HG02798 (cell line): ENCODE data around the gene TMEM115.
A peak's percentile ranks its signal among the peaks of the same experiment; 100 is the strongest.

Experiments used
- ATAC-seq: cut with Tn5 transposase; IDR thresholded peaks from one replicate; pipeline ENCODE4 v1.9.1; 2021; ENCODE audit warnings: mild to moderate bottlenecking; ENCODE audit not compliant: unreplicated experiment, poor library complexity

Gene TMEM115

GRCh38 chr3:50336452-50337174 is 22.7 kb downstream of the TMEM115 start:
- ATAC-seq = peak; percentile 39

GRCh38 chr3:50334339-50335075 is 24.8 kb downstream of the TMEM115 start:
- no peak for ATAC-seq

DNA sequence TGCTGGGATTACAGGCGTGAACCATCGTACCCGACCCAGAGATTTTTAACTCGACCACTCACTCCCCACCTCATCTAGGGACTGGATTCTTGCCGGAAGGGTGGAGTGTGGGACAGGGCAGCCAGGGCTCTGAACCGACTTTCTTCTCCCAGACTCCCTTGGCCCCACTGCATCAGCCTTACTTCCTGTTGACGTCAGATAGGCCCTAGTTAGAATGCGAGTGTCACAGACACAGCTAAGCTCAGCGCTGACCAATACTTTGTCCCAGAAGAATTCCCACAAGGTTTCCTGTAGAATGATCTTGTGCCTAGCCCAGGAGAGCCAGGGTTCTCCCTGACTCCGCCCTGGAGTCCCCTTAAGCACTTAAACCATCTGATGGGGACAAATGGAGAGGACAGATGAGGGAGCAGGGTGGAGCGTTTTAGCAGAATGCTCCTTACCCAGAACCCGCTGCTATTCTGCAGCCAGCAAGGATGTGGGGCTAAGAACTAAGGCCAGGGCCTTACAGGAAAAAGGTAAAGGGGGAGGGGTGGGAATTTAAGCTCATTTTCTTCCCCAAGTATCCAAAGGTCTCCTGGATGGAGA is 25.5 kb downstream of the TMEM115 start:
- ATAC-seq = no peak

DNA sequence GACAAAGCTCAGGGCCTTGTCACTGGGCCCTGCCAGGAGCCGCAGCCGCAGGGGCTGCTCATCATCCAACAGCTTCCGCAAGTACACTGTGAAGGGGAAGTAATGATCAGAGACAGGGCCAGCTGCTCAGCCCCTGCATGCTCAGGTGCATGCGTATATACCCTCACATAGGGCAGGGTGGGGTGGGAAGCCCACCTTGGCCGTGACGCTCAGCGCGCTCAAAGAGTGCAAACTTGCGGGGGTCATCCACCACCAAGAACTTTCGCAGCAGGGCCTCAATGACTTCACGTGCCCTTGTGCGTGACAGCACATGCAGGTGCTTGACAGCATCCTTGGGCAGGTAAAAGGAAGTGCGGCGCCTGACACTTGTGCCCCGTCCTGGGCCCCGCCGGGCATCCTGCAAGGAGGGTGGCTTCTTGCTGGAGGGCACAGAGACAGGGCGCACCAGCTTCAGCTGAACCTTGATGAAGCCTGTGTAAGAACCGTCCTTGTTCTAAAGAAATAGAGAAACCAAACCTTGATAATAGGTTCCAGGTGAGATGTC is 27.9 kb downstream of the TMEM115 start:
- ATAC-seq = no peak

GRCh38 chr3:50330330-50330729 is 29.0 kb downstream of the TMEM115 start:
- ATAC-seq = no peak

DNA sequence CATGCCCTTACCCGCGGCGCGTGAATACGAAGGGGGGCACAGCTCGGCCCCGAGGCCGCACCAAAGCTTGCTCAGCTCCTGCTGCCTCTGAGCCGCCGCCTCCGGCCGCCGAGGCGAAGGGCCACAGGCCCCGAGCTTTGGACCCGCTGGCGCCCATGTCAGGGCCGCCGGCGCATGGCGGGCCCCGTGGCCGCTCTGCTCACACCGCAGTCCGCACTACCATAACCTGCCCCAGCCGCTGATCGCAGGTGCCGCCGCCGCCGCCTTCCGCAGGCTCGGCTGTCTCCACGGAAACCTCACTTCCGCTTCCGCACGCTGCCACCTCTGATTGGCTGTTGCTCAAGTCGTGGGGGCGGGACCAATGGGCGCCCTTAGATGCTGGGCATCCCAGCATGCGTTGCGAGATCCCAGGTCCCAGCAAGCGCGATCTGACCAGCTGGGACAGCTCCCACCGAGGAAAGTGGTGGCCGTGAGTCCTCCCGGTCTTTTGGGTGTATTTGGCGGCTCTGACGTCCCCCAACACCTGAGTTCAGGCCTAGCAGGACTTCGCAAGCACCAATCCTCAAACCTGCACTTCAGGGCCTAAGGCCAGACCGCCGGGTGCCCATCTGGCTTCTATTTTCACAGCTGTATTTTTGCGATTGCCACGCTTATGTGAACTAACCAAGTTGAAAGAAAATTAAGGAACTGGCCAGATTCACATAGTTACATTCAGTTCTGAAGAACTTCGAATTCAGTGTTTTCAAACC is 31.2 kb downstream of the TMEM115 start, which contains the start of gene TUSC2:
TSS of gene TUSC2 (minus strand) at position 281 of the 749 bp plus-strand sequence. CDS start at position 157, 124 bp downstream.
- peak; percentile 92 for ATAC-seq

- no peak for ATAC-seq
These were observed 32.2 kb downstream of the TMEM115 start for GRCh38 chr3:50327129-50327528.

DNA sequence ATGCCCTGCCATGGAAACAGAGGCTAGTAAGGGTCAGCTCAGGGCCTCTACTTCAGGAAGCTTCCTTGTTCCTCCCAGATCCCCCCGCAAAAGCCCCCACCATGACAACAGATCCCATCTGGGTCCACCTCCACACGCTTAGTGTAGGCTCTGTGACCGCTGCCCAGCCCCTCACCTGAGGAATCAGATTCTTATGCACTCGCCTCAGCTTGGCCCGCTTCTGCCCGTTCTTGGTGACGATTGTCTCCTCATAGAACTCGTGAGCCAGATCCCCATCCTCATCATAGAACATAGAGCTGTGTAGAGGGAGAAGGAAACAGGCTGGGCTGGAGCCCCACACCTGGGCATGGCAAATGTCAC is 33.2 kb downstream of the TMEM115 start:
- ATAC-seq = no peak

DNA sequence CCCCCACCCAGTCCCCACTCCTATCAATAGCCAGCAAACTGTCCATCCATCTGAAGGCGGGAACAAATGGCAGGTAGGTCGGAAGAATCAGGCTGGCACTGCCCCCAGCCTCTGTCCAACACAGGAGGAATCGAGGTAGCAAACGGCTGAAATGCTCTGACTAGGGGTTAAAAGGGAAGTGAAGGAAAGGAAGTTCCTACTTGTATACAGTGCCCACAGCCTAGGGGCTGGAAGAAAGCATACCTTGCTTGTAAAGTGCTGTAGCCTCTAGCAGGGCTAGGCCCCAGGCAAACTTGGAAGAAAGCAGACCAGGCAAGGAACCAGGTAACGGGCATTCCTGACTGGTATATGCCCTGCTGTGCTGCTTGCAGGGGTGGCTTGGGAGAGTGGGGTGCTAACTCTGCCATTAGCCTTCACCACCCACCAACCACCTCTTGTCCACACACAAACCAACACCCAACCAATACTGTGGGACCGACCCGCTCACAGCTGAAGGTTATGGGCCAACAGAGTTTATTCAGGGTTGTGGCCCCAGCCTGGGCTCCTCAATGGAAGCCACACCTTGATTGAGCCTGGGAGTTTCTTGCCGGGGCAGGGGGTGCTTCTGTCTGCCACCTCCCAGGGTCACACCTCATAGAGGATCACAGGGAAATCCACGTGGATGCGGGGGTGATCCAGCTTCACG is 33.7 kb downstream of the TMEM115 start:
- no peak for ATAC-seq

- no peak for ATAC-seq
These were observed 34.2 kb downstream of the TMEM115 start for GRCh38 chr3:50325113-50325480.

DNA sequence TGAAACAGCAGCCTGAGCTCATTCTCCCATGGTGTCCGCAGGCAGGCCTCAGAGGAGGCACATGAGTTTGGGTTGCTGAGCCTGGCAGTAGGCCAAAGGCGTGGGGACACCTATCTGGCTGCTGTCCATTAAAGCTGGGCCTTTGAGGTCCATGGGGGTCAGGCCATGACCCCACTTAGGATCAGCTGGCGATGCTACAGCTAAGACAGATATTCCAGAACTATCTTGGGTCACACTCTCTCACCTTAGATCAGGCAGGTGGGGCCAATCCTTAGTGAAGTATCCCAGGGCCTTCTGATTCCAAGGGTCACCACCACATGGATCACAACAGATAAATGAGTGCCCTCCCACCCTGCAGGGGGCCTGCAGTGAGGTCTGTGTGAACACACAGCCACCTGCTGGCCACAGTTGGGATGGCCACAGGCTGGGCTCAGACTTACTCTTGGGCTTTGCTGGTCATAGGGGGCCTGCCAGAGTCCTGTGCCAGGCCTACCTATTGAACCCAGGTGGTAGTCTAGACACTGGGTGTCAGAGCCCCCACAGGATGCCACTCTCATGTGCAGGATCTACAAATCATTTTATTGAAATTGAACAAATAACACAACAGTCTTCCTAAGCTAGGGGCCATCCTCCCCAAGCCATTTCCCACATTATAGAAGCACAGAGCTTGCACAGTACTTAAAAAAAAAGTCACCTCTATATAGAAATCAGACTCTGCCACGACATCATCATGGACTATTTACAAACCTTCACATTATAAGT is 34.8 kb downstream of the TMEM115 start:
- no peak for ATAC-seq

GRCh38 chr3:50323614-50324199 is 35.6 kb downstream of the TMEM115 start:
- ATAC-seq = no peak

- ATAC-seq = no peak
These were observed 36.2 kb downstream of the TMEM115 start for GRCh38 chr3:50323092-50323600.

DNA sequence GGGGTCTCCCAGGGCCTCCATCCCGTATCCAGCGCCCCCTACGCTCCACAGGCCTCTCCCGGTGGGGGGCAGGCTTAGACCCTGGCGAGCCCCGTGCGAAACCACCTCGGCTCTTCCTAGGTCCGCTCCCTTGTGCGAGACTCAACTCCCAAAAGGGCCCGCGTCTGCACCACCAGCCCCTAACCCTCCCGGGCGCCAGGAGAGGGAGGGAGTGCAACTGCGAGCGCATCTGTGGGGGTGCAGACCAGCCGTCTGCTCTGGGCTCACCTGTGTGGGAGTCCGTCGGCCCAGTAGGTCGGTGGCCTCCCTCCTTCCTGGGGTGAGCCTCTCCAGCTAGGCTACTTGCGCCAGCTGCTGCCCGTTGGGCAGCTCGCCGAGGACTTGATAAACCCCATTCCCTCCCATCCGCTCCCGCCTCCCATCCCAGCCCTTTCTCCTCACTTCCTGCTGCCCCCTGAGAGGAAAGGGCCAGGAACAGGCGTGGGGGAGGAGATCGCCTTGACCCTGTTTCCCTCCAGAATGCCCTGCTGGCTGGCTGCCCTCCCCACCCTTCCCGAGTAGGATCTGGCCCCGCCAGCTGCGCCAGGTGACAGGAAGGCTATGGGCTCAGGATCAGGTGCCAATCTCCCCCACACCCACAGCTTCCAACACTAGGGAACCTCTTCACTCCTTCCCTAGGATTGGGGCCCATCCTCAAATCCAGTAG is 36.8 kb downstream of the TMEM115 start, which contains the start of gene HYAL2:
TSS of gene HYAL2 (minus strand) at position 360 of the 706 bp plus-strand sequence. CDS start 2,256 bp downstream, outside the sequence.
- ATAC-seq = no peak

DNA sequence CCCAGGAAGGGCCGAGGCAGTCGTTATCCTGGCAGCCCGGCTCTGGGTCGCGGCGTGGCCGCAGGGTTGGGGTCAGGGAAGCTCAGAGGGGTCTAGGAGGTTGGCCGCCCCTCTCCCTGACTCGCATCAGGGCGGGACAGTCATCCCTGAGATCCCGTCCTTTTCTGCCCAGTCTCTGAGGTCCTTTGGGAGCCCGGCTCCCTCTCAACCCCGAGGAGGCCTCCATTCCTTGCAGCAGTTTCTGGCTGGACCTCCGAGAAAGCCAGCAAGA is 37.3 kb downstream of the TMEM115 start:
- no peak for ATAC-seq

GRCh38 chr3:50321336-50322114 is 37.8 kb downstream of the TMEM115 start:
- ATAC-seq = peak; percentile 83

DNA sequence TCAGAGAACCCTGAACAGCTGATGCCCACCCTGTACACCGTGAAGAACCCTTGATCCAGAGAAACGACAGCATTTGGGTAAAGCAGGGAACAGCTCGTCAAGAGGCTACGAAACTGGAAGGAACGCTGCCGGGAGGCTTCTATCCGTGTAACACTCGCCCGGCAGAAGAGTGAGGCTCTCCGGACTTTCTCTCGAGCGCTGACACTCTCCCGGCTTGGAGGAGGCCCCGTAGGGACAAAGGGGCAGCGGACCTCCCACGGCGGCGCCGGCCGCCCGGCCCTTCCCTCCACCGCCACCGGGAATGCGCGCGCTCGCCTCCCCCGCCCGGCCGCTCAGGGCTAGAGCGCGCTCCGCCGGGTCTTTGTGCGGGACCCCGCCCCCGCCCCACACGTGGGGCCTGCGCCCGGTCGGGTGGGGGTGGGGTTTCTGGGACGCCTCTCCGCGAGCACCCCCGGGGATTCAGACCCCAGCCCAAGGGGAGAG is 38.4 kb downstream of the TMEM115 start:
- ATAC-seq = peak; percentile 62
